HG02884 (cell line): ENCODE data around the gene SAP30BP.

ENCODE experiments used
- ATAC-seq: cut with Tn5 transposase; IDR thresholded peaks from one replicate; pipeline ENCODE4 v1.9.1; 2021; ENCODE audit warnings: mild to moderate bottlenecking, moderate library complexity; ENCODE audit not compliant: unreplicated experiment

The SAP30BP gene

GRCh38 chr17:75666959-75667790 is at the start of gene SAP30BP, which contains the start of gene RECQL5:
Gene SAP30BP, plus strand, starts transcription at chr17:75667338. Its CDS starts 35 bp downstream, at chr17:75667373.
Gene RECQL5, minus strand, starts transcription at chr17:75667154. Its CDS starts 597 bp downstream, at chr17:75666557.
- ATAC-seq: peak; percentile 66

DNA sequence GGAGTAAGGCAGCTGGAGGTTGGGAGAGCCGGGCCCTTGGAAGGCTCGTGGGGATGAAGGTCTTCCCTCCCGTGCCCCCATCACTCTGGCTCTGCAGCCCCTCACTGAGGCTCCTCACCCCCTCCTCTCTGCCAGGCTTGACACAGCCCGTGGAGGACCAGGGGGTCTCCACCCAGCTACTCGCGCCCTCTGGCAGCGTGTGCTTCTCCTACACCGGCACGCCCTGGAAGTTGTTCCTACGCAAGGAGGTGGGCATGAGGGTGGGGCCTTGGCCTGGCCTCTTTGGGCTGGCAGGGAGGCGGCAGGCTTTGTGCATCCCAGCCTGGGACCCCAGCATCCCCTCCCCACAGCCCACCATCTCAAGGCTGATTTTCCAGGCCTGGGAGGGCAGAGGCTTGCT is 49.5 kb upstream of the SAP30BP start:
- ATAC-seq: no peak

GRCh38 chr17:75619506-75620431 is 47.4 kb upstream of the SAP30BP start:
- ATAC-seq: no peak

DNA sequence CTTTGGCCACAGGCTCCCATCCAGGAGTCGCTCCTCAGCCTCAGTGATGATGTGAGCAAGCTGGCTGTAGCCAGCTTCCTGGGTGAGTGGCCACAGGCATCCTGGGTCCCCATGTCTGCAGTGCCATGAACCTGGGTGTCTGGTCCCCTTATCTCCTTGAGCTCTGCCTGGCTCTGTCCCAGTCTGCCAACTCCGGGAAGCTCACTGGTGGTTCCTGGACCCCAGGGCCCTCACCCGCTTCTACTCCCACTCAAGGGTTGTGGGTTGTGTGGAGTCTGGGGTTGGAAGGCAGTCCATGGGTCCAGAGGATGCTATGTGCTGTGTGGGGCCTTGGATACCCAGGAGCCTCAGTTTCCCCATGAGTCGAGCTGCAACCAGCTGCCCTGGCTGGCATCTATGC is 45.6 kb upstream of the SAP30BP start:
- ATAC-seq: no peak

- no peak for ATAC-seq
Observed at GRCh38 chr17:75622076-75622475, 45.1 kb upstream of the SAP30BP start.

- ATAC-seq: no peak
Observed at GRCh38 chr17:75622771-75623273, 44.3 kb upstream of the SAP30BP start.

DNA sequence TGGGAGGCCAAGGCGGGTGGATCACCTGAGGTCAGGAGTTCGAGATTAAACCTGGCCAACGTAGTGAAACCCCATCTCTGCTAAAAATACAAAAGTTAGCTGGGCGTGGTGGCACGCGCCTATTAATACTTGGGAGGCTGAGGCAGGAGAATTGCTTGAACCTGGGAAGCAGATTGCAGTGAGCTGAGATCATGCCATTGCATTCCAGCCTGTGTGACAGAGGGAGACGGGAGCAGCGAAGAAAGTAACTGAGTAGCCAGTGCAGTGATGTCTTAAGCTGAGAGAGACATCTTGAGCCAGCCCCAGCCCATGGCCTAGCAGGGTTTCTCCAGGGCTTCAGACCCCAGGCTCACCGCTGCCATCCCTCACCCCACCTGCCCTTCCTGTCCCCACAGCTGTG is 43.8 kb upstream of the SAP30BP start:
- no peak for ATAC-seq

DNA sequence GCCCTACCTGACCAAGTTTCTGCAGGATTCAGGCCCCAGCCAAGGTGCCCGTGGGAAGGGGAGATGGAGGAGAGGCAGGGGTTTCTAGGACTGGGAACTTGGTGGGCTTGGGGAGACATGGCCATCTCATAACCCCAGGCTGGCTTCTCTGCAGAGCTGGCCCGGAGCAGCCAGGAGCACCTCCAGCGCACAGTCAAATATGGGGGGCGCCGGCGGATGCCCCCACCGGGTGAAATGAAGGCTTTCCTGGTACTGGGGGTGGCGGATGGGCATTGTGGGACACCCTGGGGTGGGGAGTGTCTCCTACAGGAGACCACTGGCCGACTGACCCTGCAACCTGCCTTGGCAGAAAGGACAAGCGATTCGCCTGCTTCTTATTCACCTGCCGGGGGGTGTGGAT is 43.1 kb upstream of the SAP30BP start:
- ATAC-seq: no peak

DNA sequence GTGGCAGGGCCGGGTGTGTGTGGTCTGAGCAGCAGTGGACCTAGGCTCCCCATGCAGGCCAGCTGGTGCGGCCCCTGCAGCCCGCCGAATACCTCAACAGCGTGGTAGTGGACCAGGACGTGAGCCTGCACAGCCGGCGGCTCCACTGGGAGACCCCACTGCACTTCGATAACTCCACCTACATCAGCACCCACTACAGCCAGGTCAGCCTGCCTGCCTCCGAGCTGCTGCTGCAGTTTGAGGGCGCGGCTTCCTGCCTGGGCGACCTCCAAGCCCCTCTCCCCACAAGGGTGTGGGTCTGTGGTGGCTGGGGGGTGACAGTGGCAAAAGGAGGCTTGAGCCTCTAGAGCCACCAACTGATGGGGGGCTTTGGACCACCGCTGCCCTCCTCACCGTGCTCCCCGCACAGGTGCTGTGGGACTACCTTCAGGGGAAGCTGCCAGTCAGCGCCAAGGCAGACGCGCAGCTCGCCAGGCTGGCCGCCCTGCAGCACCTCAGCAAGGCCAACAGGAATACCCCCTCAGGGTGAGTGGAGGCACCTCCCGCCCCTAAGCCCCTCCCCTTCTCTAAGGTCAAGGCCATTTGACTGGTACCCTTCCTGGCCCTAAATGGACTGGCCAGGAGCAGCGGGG is 42.3 kb upstream of the SAP30BP start:
- ATAC-seq: no peak

GRCh38 chr17:75625813-75626486 is 41.2 kb upstream of the SAP30BP start:
- ATAC-seq: no peak

GRCh38 chr17:75626496-75627038 is 40.6 kb upstream of the SAP30BP start:
- no peak for ATAC-seq

DNA sequence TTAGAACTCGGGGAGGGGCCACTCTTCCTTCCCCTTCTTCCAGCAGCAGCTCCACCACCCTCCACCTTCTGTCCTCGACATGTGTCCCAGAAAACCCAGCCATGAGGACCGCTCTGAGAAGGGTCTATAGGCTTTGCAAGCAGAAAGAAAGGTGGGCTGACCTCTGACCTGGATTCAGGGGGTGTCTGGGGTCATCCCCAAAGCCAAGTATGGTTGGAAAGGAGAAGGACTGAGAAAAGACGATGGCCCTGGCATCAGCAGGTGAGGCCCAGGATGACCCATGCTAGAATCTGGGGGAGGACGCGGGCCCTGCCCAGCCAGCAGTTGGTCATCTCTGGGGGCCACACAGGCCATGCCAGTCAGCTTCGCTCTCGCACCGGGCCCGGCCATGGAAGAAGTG is 40.0 kb upstream of the SAP30BP start:
- ATAC-seq: no peak

- ATAC-seq: no peak
Observed at GRCh38 chr17:75628425-75628824, 38.7 kb upstream of the SAP30BP start.

DNA sequence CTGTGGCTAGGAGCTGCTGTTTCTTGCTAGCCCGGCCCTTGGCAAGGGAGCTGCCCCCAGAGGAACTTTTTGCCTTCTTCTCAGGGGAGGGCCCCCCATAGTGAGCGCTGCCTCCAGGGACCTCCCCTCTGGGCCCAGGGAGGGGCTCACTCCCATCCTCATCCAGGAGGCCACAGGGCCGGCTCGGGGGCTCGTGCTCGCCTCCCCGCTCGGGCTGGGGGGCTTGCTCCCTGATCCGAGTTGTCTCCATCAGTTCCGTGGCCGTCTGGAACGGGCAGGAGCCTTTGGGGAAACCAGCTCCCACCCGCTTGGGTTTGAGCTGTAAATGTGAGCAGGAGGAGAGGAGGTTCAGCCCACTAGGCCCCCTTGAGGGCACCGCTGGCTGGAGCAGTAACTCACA is 38.0 kb upstream of the SAP30BP start:
- ATAC-seq: no peak

GRCh38 chr17:75630071-75630917 is 36.8 kb upstream of the SAP30BP start:
- ATAC-seq: no peak

DNA sequence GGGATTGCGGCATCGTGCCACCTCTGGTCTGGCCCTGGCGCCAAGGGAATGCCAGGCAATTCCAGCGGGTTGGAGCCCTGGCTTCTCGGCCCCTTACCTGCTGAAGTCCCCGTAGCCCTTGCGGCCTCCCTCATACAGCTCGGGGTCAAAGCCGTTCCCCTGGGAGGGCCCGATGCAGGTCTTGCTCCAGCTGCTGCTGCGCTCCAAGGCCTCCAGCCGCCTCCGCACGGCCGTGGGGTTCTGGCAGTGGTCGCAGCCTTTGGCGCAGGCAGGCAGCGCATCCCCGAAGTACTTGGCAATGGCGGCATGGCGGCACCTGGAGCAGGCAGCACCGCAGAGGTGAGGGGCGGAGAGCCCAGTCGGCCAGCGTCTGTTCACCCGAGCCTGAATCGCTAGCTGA is 35.8 kb upstream of the SAP30BP start:
- ATAC-seq: no peak

- no peak for ATAC-seq
Observed at GRCh38 chr17:75632428-75632827, 34.7 kb upstream of the SAP30BP start.

GRCh38 chr17:75632863-75633485 is 34.2 kb upstream of the SAP30BP start, which contains the start of gene SMIM5:
Gene SMIM5, plus strand, starts transcription at chr17:75633434. Its CDS starts 6,768 bp downstream, at chr17:75640202.
- ATAC-seq: no peak
